ENCODE measurements around the gene PAOX.

The PAOX gene

DNA sequence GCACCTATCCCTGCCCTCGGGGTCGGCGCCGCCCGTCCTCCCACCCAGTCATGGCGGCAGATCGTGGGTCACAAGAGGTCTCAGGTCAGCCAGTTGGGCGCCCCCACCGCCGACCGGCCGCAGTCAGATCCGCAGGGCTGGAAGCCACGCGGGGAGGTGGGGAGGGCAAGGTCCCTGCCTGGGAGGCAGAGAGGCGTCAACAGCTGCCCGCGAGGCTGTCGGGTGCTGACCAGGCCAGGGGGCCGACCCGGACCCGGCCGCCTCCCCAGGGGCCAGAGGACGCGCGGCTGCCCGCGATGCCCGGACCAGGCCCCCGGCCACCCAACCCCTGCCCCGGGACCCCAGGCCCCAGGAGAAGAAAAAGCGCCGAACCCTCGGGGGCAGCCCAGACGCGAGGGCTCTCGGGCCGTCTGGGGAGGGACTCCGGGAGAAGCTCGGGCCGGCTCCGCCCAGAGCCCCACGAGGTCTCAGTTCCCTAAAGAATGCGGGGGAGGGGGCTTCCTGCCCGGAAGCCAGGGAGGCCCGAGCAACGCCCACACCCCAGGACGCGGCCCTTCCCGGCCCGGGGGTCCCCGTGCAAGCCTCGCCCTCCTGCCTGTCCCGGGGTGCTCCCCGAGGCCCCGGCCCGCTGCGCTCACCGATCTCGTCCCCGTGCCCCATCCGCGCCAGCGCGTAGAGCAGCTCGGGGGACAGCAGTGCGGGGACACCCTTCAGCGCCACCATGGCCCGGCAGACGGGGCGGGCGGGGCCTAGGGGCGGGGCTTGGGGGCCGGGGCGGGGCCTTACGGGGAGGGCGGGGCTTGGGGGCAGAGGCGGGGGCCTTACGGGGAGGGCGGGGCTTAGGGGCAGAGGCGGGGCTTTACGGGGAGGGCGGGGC lies 21.5 kb upstream of the PAOX start, which contains the start of gene FUOM:
TSS of gene FUOM (minus strand) at position 735 of the 877 bp plus-strand sequence. CDS start at position 723, 12 bp downstream.
- H3K9ac ChIP-seq (ENCODE audit: low read length in 2 of 2): peak within 1 kb of the TSS in 1 of 2 donors; percentile 27
- peak within 1 kb of the TSS in 1 of 2 donors; percentile 72 for H3K4me3 ChIP-seq (ENCODE audit: low read length in 2 of 2)
- no peak within 1 kb of the TSS for H3K27ac ChIP-seq (ENCODE audit: low read length)
- H3K27me3 ChIP-seq (ENCODE audit: control insufficient read depth in 1 of 2, insufficient read depth in 2 of 2, low read length in 2 of 2): peaks cover 2 to 20% of the 10 kb centered on the region in 2 donors
- peaks cover 6 to 7% of the 10 kb centered on the region in 2 donors for H3K36me3 ChIP-seq (ENCODE audit: control insufficient read depth in 2 of 2, insufficient read depth in 2 of 2, low read length in 2 of 2)
- peaks cover 10% of the 10 kb centered on the region for H3K4me1 ChIP-seq (ENCODE audit: control insufficient read depth, insufficient read depth, low read length)
- no peaks in the 10 kb centered on the region for H3K9me3 ChIP-seq (ENCODE audit: control insufficient read depth in 2 of 2, low read length in 2 of 2)

DNA sequence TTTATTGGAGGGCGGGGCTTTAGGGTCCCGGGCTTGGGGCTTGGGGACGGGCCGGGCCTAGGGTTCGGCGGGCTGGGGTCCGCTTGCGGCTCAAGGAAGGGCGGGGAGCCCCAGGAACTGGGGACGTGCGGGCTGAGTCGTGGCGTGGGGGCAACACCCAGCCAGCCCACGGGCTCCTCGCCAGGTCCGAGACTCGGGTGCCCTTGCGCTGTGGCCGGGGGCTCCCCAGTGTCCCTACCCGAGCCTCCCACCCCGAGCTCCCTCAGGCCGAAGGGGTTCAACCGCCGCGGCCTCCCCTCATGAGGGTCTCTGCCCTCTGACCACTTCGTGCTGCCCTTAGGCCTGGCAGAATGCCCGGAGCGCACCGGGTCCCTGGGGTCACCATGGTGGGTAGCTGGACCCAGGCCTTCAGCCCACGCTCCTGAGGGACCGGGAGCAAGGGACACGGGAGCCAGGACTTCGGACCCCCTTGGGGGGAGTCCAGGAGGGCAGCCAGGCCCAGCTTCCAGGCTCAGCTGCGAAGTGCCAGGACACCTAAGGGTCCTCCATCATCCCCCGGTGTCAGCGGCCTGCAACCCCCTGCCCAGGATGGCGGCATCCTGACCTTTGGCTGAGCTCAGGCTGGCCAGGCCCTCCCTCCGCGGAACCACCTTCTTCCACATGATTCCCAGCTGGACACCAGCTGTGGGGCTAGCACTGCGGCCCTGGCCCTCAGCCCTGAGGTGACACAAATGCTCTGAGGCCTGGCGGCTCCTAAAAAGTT lies 20.7 kb upstream of the PAOX start:
- H3K4me3 ChIP-seq (ENCODE audit: low read length in 2 of 2): no peak overlapping the region
- H3K27ac ChIP-seq (ENCODE audit: low read length): no peak overlapping the region
- no peaks in the 10 kb centered on the region for H3K9me3 ChIP-seq (ENCODE audit: control insufficient read depth in 2 of 2, low read length in 2 of 2)
- no peak overlapping the region for H3K9ac ChIP-seq (ENCODE audit: low read length in 2 of 2)
- peaks cover 9 to 13% of the 10 kb centered on the region in 2 donors for H3K36me3 ChIP-seq (ENCODE audit: control insufficient read depth in 2 of 2, insufficient read depth in 2 of 2, low read length in 2 of 2)
- H3K4me1 ChIP-seq (ENCODE audit: control insufficient read depth, insufficient read depth, low read length): peaks cover 10% of the 10 kb centered on the region
- peaks cover 0 to 15% of the 10 kb centered on the region in 2 donors for H3K27me3 ChIP-seq (ENCODE audit: control insufficient read depth in 1 of 2, insufficient read depth in 2 of 2, low read length in 2 of 2)

- peaks cover 9 to 13% of the 10 kb centered on the region in 2 donors for H3K36me3 ChIP-seq (ENCODE audit: control insufficient read depth in 2 of 2, insufficient read depth in 2 of 2, low read length in 2 of 2)
Measured at GRCh38 chr10:133358925-133359310, 20.1 kb upstream of the PAOX start.

GRCh38 chr10:133359554-133359971 lies 19.5 kb upstream of the PAOX start:
- Histone ChIP-seq H3K4me3 (ENCODE audit: low read length in 2 of 2) (no peak overlapping the region), H3K4me1 (ENCODE audit: control insufficient read depth, insufficient read depth, low read length) (peaks cover 10% of the 10 kb centered on the region), H3K27me3 (ENCODE audit: control insufficient read depth in 1 of 2, insufficient read depth in 2 of 2, low read length in 2 of 2) (peaks cover 0 to 15% of the 10 kb centered on the region in 2 donors), H3K9ac (ENCODE audit: low read length in 2 of 2) (no peak overlapping the region), H3K27ac (ENCODE audit: low read length) (no peak overlapping the region), H3K36me3 (ENCODE audit: control insufficient read depth in 2 of 2, insufficient read depth in 2 of 2, low read length in 2 of 2) (peaks cover 9 to 13% of the 10 kb centered on the region in 2 donors), H3K9me3 (ENCODE audit: control insufficient read depth in 2 of 2, low read length in 2 of 2) (no peaks in the 10 kb centered on the region)

More at GRCh38 chr10:133358925-133359310, 20.1 kb upstream of the PAOX start:
- no peak overlapping the region for H3K27ac ChIP-seq (ENCODE audit: low read length)
- H3K9ac ChIP-seq (ENCODE audit: low read length in 2 of 2): no peak overlapping the region
- peaks cover 10% of the 10 kb centered on the region for H3K4me1 ChIP-seq (ENCODE audit: control insufficient read depth, insufficient read depth, low read length)
- no peak overlapping the region for H3K4me3 ChIP-seq (ENCODE audit: low read length in 2 of 2)
- peaks cover 0 to 15% of the 10 kb centered on the region in 2 donors for H3K27me3 ChIP-seq (ENCODE audit: control insufficient read depth in 1 of 2, insufficient read depth in 2 of 2, low read length in 2 of 2)
- no peaks in the 10 kb centered on the region for H3K9me3 ChIP-seq (ENCODE audit: control insufficient read depth in 2 of 2, low read length in 2 of 2)

GRCh38 chr10:133359972-133360610 lies 19.0 kb upstream of the PAOX start:
- Histone ChIP-seq H3K27me3 (ENCODE audit: control insufficient read depth in 1 of 2, insufficient read depth in 2 of 2, low read length in 2 of 2) (peaks cover 0 to 15% of the 10 kb centered on the region in 2 donors), H3K27ac (ENCODE audit: low read length) (no peak overlapping the region), H3K9me3 (ENCODE audit: control insufficient read depth in 2 of 2, low read length in 2 of 2) (no peaks in the 10 kb centered on the region), H3K36me3 (ENCODE audit: control insufficient read depth in 2 of 2, insufficient read depth in 2 of 2, low read length in 2 of 2) (peaks cover 9 to 17% of the 10 kb centered on the region in 2 donors), H3K4me1 (ENCODE audit: control insufficient read depth, insufficient read depth, low read length) (peaks cover 10% of the 10 kb centered on the region), H3K9ac (ENCODE audit: low read length in 2 of 2) (no peak overlapping the region), H3K4me3 (ENCODE audit: low read length in 2 of 2) (no peak overlapping the region)

GRCh38 chr10:133361227-133361626 lies 17.8 kb upstream of the PAOX start:
- Histone ChIP-seq H3K9ac (ENCODE audit: low read length in 2 of 2) (no peak overlapping the region), H3K4me3 (ENCODE audit: low read length in 2 of 2) (no peak overlapping the region), H3K9me3 (ENCODE audit: control insufficient read depth in 2 of 2, low read length in 2 of 2) (no peaks in the 10 kb centered on the region), H3K27ac (ENCODE audit: low read length) (no peak overlapping the region), H3K27me3 (ENCODE audit: control insufficient read depth in 1 of 2, insufficient read depth in 2 of 2, low read length in 2 of 2) (peaks cover 0 to 9% of the 10 kb centered on the region in 2 donors), H3K36me3 (ENCODE audit: control insufficient read depth in 2 of 2, insufficient read depth in 2 of 2, low read length in 2 of 2) (peaks cover 17 to 29% of the 10 kb centered on the region in 2 donors), H3K4me1 (ENCODE audit: control insufficient read depth, insufficient read depth, low read length) (peaks cover 10% of the 10 kb centered on the region)

GRCh38 chr10:133361773-133362441 lies 17.2 kb upstream of the PAOX start:
- Histone ChIP-seq H3K9ac (ENCODE audit: low read length in 2 of 2) (no peak overlapping the region), H3K36me3 (ENCODE audit: control insufficient read depth in 2 of 2, insufficient read depth in 2 of 2, low read length in 2 of 2) (peaks cover 23 to 35% of the 10 kb centered on the region in 2 donors)

GRCh38 chr10:133362846-133363245 lies 16.2 kb upstream of the PAOX start:
- no peaks in the 10 kb centered on the region for H3K9me3 ChIP-seq (ENCODE audit: control insufficient read depth in 2 of 2, low read length in 2 of 2)
- no peak overlapping the region for H3K4me3 ChIP-seq (ENCODE audit: low read length in 2 of 2)
- H3K27ac ChIP-seq (ENCODE audit: low read length): no peak overlapping the region
- H3K27me3 ChIP-seq (ENCODE audit: control insufficient read depth in 1 of 2, insufficient read depth in 2 of 2, low read length in 2 of 2): no peaks in the 10 kb centered on the region
- peaks cover 3% of the 10 kb centered on the region for H3K4me1 ChIP-seq (ENCODE audit: control insufficient read depth, insufficient read depth, low read length)
- no peak overlapping the region for H3K9ac ChIP-seq (ENCODE audit: low read length in 2 of 2)
- peaks cover 23 to 37% of the 10 kb centered on the region in 2 donors for H3K36me3 ChIP-seq (ENCODE audit: control insufficient read depth in 2 of 2, insufficient read depth in 2 of 2, low read length in 2 of 2)

More at GRCh38 chr10:133361773-133362441, 17.2 kb upstream of the PAOX start:
- H3K27me3 ChIP-seq (ENCODE audit: control insufficient read depth in 1 of 2, insufficient read depth in 2 of 2, low read length in 2 of 2): peaks cover 0 to 7% of the 10 kb centered on the region in 2 donors
- no peak overlapping the region for H3K27ac ChIP-seq (ENCODE audit: low read length)
- H3K4me3 ChIP-seq (ENCODE audit: low read length in 2 of 2): no peak overlapping the region
- H3K9me3 ChIP-seq (ENCODE audit: control insufficient read depth in 2 of 2, low read length in 2 of 2): no peaks in the 10 kb centered on the region
- peaks cover 9% of the 10 kb centered on the region for H3K4me1 ChIP-seq (ENCODE audit: control insufficient read depth, insufficient read depth, low read length)

DNA sequence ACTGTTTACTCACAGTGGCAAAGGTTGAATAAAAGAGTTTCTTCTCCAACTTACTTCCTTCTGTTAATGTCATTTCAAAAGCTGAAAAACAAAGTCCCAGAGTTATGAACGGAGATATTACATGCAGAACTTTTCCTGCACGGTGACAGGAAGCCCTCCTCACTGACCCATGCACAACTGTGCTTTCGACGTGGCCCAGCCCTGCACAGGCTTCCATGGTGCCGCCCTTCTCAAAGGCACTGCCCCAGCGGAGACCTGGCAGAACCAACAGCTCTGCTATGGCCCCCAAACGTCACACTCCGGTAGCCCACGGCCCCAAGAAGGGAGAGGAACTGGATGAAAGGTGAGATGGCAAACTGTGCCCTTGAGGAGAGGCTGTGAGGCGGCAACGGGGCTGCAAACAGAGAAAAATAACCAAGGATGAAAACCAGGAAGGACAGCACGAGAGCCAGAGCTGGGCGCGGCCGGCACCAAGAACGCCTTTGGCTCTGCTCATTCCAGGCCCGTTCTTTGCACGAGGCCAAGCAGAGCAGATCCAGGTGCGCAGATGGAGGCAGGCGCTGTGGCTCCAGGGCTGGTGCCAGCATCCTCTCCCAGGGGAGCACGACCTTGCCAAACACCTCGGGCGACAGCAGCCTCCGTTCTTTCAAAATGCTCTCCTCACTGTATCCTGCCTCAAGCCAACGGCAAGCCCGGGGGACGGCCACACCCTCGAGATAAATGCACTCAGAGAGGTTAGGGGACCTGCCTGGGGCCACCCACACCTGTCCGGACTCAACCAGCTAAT lies 14.2 kb upstream of the PAOX start:
- Histone ChIP-seq H3K9me3 (ENCODE audit: control insufficient read depth in 2 of 2, low read length in 2 of 2) (no peaks in the 10 kb centered on the region), H3K9ac (ENCODE audit: low read length in 2 of 2) (no peak overlapping the region), H3K4me1 (ENCODE audit: control insufficient read depth, insufficient read depth, low read length) (no peaks in the 10 kb centered on the region), H3K27ac (ENCODE audit: low read length) (no peak overlapping the region), H3K4me3 (ENCODE audit: low read length in 2 of 2) (no peak overlapping the region), H3K27me3 (ENCODE audit: control insufficient read depth in 1 of 2, insufficient read depth in 2 of 2, low read length in 2 of 2) (no peaks in the 10 kb centered on the region), H3K36me3 (ENCODE audit: control insufficient read depth in 2 of 2, insufficient read depth in 2 of 2, low read length in 2 of 2) (peaks cover 29 to 54% of the 10 kb centered on the region in 2 donors)
